Right lobe of liver (tissue), 4 donors: Measurements from ENCODE around the gene ZFR2.

ENCODE experiments used
- CTCF ChIP-seq, 4 donors: fragments of 200-600 bp in 3 of 4; fragments of 450-650 bp in 1 of 4; IDR thresholded peaks; one replicate each; pipeline versions ENCODE4 v1.5.1 to v1.8.0; 2016 to 2022; ENCODE audit warnings: antibody characterized with exemption in 4 of 4, mild to moderate bottlenecking in 2 of 4
- POLR2A ChIP-seq: fragments of 450-650 bp; IDR thresholded peaks from one replicate; pipeline ENCODE4 v1.6.1; 2017; ENCODE audit warnings: antibody characterized with exemption, mild to moderate bottlenecking
- donor health status: DM: no; HTN: no; CAD: no.
- donor health status: DM: no; HTN: no; CAD: no.
- donor health status: DM: no; HTN: yes; CAD: no.

GRCh38 chr19:3855320-3855719 lies 13.5 kb downstream of the ZFR2 start:
- TF ChIP-seq CTCF (IDR thresholded peaks at IDR 0.05) (no peak), POLR2A (no peak)
